ENCODE data around the gene CDC42EP5.

The CDC42EP5 gene

DNA sequence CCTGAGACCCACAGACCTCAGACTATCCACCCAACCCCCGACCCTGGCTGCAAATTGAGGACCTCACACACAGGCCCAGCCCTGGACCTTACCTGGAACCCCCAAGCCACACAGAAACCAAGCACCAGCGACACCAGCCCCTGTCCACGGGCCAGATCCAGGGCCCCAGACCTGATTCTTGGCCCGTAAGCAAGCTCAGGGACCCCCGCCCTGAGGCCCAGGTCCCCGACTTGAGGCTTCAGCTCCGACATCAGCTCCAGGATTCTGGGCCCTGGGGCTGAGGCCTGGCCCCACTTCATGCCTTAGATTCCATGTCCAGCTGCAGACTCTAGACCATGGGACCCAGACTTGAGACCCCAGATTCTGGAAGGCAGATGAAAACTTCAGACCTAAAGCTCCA is 51.6 kb downstream of the CDC42EP5 start:
- Histone ChIP-seq H3F3A (ENCODE audit: control insufficient read depth, insufficient read depth) (no peaks in the 10 kb centered on the region), H4K20me1 (ENCODE audit: control insufficient read depth, insufficient read depth, low read depth, low read length) (no peaks in the 10 kb centered on the region), H3K36me3 (ENCODE audit: control insufficient read depth, low read length) (no peaks in the 10 kb centered on the region), H3K9me3 (ENCODE audit: control insufficient read depth, insufficient read depth, low read length) (no peaks in the 10 kb centered on the region), H3K4me1 (ENCODE audit: control insufficient read depth, low read length) (no peaks in the 10 kb centered on the region), H3K27me3 (ENCODE audit: control insufficient read depth, low read length) (0 out of 2 replicates have a peak, but pooled peaks cover 2% of the 10 kb centered on the region), H3K79me2 (ENCODE audit: control insufficient read depth, low read length) (no peaks in the 10 kb centered on the region), H3K9me2 (replicated peaks; ENCODE audit: control insufficient read depth, low read length) (no peaks in the 10 kb centered on the region), H3K4me2 (ENCODE audit: low read length) (no peak overlapping the region), H3K27ac (ENCODE audit: low read depth, low read length) (no peak overlapping the region), H3K4me3 (ENCODE audit: low read length) (no peak overlapping the region)
- TF ChIP-seq EZH2phosphoT487 (IDR thresholded peaks at IDR 0.05; ENCODE audit: borderline replicate concordance, low read length): no peak
- no peak for TF ChIP-seq CTCF (IDR thresholded peaks at IDR 0.05; ENCODE audit: low read depth, low read length, poor library complexity, severe bottlenecking)

DNA sequence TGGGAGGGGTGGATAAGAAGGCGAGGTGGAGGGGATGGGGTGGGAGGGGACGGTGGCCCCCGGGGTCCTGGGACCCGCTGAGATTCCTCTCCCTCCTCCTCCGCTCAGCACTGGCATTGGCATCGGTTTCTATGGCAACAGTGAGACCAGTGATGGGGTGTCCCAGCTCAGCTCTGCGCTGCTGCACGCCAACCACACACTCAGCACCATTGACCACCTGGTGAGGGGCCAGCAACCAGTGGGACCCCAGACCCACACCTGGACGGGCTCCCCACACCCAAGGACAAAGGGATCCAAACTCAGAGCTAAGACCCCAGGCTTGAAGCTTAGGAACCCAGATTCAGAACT is 52.0 kb downstream of the CDC42EP5 start:
- no peaks in the 10 kb centered on the region for H3K4me1 ChIP-seq (ENCODE audit: control insufficient read depth, low read length)
- no peaks in the 10 kb centered on the region for H3K9me2 ChIP-seq (replicated peaks; ENCODE audit: control insufficient read depth, low read length)
- no peak for TF ChIP-seq CTCF (IDR thresholded peaks at IDR 0.05; ENCODE audit: low read depth, low read length, poor library complexity, severe bottlenecking)
- TF ChIP-seq EZH2phosphoT487 (IDR thresholded peaks at IDR 0.05; ENCODE audit: borderline replicate concordance, low read length): no peak
- 0 out of 2 replicates have a peak, but pooled peaks cover 2% of the 10 kb centered on the region for H3K27me3 ChIP-seq (ENCODE audit: control insufficient read depth, low read length)
- no peaks in the 10 kb centered on the region for H3K9me3 ChIP-seq (ENCODE audit: control insufficient read depth, insufficient read depth, low read length)
- no peaks in the 10 kb centered on the region for H3F3A ChIP-seq (ENCODE audit: control insufficient read depth, insufficient read depth)
- H3K36me3 ChIP-seq (ENCODE audit: control insufficient read depth, low read length): no peaks in the 10 kb centered on the region
- H3K4me3 ChIP-seq (ENCODE audit: low read length): no peak overlapping the region
- H3K27ac ChIP-seq (ENCODE audit: low read depth, low read length): no peak overlapping the region
- no peak overlapping the region for H3K4me2 ChIP-seq (ENCODE audit: low read length)
- no peaks in the 10 kb centered on the region for H3K79me2 ChIP-seq (ENCODE audit: control insufficient read depth, low read length)
- H4K20me1 ChIP-seq (ENCODE audit: control insufficient read depth, insufficient read depth, low read depth, low read length): no peaks in the 10 kb centered on the region

- no peaks in the 10 kb centered on the region for H3F3A ChIP-seq (ENCODE audit: control insufficient read depth, insufficient read depth)
- no peak overlapping the region for H3K27ac ChIP-seq (ENCODE audit: low read depth, low read length)
- H3K27me3 ChIP-seq (ENCODE audit: control insufficient read depth, low read length): 0 out of 2 replicates have a peak, but pooled peaks cover 2% of the 10 kb centered on the region
- H4K20me1 ChIP-seq (ENCODE audit: control insufficient read depth, insufficient read depth, low read depth, low read length): no peaks in the 10 kb centered on the region
- no peaks in the 10 kb centered on the region for H3K9me3 ChIP-seq (ENCODE audit: control insufficient read depth, insufficient read depth, low read length)
- no peaks in the 10 kb centered on the region for H3K9me2 ChIP-seq (replicated peaks; ENCODE audit: control insufficient read depth, low read length)
- H3K36me3 ChIP-seq (ENCODE audit: control insufficient read depth, low read length): no peaks in the 10 kb centered on the region
- no peak for TF ChIP-seq CTCF (IDR thresholded peaks at IDR 0.05; ENCODE audit: low read depth, low read length, poor library complexity, severe bottlenecking)
- TF ChIP-seq EZH2phosphoT487 (IDR thresholded peaks at IDR 0.05; ENCODE audit: borderline replicate concordance, low read length): no peak
- no peak overlapping the region for H3K4me2 ChIP-seq (ENCODE audit: low read length)
- no peak overlapping the region for H3K4me3 ChIP-seq (ENCODE audit: low read length)
- H3K4me1 ChIP-seq (ENCODE audit: control insufficient read depth, low read length): no peaks in the 10 kb centered on the region
- no peaks in the 10 kb centered on the region for H3K79me2 ChIP-seq (ENCODE audit: control insufficient read depth, low read length)
These were observed 52.5 kb downstream of the CDC42EP5 start for GRCh38 chr19:54420383-54421168.
